Occipital lobe (tissue), 2 donors: ENCODE measurements around the gene PDX1. TPM values are rescaled to one million over a fixed set of nuclear protein-coding genes. Genes with fewer than 3 reads are reported as not detected.
"Not testable (repeated sequence)": the region's sequence is repeated elsewhere in the genome, so short reads cannot be mapped to it uniquely, and the experiment has no call there.

Source experiments
- DNase-seq: peaks from one replicate; lab custom pipeline; 2025; lab: John Stamatoyannopoulos, UW
- total RNA-seq: library from RNA; depleted of rRNA; stranded (reverse); fragments of >200 nt; gene quantifications from one replicate; pipeline ENCODE4 v1.2.3, GENCODE V29; 2014

PDX1 gene
- total RNA-seq, 1 donor from 2014 or later, result not detected

DNA sequence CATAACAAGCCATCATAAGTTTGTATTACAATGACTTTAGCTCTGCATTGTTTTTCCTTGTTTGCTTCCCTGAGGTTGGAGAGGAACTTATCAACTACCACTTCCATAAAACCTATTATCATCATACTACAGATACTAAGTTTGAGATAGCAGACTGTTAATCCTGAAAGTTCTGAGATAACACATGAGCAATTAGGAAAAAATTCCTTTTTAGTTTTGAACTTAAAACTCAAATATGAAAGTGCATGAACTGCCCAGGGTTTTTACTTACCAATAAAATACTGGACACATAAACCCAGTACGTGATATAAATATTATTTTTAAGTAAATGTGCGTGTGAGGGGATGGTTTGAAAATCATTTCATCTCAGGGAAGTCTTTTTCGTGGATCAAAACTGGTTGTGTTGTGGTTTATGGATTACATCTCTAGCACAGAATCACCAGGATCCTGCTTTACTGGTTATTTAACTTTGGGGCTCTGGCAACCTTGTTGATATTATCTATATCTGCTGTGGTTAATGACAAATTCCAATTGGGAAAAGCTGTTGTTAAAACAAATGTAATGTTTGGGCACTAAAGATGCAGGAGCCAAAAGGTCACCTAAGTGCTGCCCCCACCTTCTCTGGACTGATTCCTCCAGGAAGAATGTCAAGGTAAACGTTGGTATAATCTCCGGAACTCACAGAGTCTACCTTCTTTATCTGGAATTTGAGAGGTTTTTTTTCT, 36.9 kb downstream of the PDX1 start:
- DNase-seq, result no peak

DNA sequence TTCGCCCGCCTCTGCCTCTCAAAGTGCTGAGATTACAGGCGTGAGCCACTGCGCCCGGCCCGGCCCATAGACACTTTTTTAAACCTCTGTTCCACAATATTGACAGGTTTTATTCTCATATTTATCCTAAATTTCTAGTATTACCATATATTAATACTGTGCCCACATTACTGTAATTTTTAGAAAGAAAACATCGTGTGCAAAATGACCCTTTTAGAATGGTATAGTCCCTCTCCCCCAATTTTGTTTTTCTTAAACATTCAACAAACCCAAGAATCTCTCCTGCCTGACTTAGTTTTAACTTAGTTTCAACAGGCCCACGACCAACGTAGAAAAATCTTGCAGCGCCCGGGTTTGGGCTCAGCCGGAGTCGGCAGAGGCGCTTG, 40.2 kb downstream of the PDX1 start:
- no peak for DNase-seq

DNA sequence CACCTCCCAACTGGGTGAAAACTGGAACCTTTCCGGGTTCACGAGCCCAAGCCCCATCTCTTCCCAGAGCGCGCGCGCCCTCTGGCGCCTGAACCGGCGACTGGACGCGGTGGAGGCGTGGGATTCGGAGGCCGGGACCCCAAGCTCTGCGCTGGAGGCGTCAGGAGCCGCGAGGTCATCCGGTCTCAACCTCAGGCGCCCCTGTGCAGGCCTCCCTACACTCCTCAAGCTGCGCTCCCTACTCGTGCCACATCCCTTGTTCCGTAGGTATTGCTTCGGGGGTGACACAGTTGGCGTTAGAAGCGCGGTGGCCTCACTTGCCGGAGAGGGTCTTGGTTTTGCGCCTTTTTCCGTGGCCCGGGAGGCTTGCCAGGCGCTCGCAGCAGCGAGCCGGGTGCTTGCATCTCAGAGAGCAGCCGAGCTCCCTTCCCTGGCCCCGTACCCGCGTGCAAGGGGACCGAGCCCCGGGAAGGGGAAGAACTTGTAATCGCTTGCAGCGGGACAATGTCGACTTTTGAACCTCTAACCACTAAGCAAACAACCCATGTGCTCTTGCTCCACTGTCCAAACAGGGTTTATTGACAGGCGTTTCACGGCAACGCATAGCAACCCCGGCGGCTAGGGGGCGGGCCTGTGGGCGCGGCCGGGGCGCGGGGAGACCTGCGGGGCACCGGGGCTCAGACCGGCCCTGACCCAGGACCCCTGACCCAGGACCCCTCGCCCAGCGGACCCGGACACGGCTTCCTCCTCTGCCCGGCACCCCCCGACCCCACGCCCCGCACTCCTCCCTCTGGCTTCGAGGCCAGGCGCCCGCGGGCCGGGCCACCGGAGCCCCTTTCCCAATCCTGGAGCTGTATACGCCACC, 40.8 kb downstream of the PDX1 start:
- no peak for DNase-seq

DNA sequence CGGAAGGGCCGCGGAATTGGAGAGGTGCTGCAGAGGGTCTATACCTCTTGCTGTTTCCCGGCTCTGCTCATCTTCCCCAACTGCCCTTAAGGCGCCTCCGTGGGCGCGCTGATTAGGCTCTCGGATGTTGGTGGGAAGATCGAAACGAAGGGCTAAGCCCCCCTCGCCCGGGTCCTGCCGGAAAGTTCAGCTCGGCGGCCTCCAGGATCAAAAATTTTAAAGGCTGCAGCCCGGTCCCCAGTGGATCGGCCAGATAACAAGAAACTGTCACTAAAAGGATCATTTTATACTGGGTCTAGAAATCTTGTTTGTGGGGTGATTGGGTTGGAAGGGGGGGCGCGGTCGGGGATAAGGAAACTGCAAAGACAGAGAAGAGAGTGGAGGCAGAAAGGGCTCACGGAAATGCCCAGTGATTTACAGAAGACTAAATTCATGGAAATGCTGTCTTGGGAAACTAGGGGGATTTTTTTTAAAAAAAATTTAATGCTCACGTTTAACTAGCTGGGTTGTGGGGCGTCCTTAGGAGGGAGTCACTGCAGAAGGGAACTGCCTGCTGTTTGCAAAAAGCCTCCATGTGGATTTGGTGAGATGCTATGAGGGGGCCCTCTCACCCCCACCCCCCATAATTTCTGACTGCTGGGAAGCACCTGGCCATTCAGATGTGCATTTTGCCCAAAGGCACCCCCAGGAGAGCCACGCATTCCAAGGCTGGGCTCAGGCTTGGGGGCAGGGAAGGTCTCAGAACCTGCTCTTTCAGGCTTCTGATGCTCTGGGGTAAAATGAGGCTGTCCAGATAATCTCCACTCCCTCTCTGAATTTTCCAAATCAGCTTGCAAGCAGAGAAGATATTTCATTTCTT, 41.7 kb downstream of the PDX1 start:
- no peak for DNase-seq

DNA sequence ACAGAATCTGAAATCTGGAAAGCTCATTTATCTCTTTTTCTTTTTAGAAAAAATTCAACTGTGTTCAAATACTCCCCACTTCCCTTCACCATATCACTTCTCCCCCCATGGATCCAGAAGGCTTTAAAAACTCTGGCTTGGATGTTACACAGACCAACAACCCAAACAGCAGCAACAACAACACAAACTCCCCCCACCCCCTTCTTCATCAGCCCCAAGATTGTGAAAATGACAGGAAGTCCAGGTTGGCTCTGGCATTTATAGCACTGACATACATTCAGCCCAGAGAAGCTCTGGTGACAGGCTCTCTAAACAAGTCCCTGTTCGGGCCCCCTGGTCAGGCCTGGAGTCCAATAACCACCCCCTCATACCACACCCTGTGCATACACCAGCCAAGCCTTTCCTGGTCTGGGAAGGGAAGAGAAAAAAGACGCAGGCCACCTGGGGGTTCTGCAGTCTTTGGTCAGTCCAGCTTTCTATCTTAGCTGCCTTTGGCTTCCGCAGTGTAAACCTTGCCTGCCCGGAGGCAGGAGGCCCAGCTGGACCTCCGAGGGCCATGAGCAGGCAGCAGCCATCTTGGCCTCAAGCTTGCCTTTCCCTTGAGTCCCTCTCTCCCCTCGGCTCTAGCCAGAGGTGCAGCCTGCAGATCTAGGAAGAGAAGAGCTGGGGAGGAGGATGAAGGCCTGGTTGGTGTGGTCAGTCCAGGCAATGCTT, 42.5 kb downstream of the PDX1 start:
- no peak for DNase-seq

DNA sequence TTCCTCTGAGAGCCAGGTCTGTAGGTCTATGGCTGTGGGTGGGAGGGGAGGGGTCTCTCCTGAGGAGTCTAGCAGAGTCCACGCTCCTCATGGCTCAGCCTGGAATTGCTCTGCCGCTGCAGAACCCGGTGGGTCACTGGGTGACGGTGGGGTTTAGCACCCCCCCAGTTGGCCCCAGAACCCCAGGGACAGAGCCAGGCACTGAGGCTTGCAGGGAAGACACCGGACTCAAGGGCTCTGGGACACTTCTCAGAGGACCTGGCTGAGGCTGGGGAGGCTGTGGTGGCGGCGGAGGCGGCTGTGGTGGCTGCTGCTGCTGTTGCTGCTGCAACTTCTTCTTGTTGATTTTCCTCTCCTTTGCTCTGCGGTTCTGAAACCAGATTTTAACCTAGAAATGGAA, 43.2 kb downstream of the PDX1 start:
- no peak for DNase-seq

DNA sequence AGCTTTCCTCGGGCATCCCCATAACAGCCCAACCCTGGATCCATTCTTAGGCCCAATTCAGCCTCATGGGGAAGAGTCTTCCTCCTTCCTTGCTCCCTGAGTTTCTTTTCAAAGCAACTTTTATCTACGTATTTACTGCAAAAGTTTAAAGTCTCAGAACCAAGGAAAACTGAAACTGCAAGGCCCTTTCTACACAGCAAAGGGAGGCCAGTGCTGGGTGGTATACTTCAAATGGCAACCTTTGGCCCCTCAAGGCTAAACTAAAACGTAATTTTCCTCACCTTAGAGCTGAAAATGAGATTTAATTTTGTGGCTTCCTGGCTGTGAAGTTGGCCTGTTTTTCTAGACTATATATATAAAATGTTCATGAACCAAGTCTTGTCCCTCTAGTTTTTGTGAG, 43.7 kb downstream of the PDX1 start:
- DNase-seq, result no peak

DNA sequence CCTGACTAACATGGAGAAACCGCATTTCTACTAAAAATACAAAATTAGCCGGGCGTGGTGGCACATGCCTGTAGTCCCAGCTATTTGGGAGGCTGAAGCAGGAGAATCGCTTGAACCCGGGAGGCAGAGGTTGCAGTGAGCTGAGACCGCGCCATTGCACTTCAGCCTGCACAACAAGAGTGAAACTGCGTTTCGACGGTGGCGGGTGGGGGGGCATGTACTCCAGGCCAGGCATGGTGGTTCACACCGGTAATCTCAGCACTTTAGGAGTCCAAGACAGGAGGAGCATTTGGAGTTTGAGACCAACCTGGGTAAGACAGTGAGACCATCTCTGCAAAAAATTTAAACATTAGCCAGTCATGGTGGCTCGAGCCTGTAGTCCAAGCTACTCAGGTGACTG, 44.4 kb downstream of the PDX1 start:
- DNase-seq, result not testable (repeated sequence)

DNA sequence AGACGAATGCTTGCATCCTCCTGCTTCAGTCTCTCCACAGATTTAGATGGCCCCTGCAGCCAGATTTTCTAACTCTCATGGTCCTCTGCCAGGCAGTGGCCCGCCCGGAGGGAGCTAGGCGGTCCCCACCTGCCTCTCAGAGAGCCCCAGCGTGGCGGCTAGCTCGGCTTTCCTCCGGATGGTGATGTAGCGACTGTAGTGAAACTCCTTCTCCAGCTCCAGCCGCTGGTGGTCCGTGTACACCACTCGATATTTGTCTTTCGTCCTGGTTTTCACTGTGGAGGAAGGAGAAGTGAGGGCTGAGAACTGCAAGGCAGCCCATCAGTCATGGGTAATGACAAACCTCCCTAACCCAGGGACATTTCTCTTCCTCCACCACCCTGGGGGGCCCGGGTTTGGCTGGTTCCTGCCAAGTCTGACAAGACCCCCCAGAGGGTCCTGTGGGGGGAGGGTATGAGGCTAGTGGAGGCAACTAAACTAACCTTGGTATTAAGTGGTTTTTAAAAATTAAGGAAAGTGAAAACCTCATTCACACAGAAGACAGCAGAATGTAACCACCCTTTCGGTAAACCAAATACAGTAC, 45.0 kb downstream of the PDX1 start:
- no peak for DNase-seq

DNA sequence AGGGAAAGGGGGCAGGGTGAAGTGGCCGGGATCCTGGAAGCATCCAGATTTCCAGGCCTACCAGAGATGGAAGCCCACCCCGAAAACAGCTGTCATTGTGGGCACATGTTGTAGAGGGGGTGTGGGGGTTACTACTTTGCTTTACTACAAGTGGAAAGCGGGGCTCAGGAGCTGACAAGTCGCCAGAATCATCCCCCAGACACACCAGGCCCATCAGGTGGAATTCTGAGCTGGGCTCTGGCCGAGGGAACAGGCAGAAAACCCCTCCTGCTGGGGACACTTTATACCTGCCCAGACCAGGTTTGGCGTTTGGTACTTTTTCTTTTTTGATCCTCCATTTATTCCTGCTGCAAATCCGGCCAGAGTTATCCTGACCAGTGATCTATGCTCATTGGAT, 45.5 kb downstream of the PDX1 start:
- no peak for DNase-seq

DNA sequence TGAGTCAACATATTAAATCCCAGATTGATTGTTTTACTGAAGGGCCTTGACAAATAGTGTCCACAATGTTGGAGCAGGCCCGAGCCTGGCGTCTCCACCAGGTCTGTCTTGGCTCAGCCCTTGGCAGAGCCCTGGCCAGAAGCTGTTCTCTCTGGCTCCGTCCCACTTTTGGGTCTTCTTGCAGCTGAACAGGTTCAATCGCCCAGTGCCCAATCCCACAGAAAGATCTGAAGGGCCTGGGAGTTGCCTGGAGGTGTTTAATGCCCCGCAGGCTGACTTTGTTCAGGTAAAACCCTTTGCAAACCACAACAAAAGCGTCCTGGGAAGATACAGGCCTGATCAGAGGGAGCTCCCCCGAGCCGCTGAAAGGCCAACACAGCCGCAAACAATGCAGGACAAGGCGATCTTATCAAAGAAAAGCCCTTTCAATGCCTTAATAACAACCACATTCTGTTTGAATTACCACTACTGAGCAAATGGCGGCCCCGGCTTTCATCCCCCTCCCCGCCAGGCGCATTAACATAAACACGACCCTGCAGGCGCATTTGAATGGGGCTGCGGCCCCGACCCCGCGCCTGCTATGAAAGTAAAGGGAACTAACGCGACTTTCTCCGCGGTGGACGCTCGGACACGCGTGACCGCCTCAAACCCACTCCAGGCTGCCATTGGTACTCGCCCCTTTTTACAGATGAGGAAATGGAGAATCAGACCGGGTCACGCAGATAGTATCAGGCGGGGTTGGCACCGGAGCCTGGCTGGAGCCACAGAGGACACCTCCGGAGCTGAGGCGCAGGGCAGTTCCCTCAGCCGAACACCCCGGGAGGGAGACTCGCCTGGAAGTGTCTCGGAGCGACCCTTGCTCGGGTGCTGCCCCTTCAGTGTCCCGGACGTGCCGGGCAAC, 46.2 kb downstream of the PDX1 start:
- DNase-seq, result no peak

DNA sequence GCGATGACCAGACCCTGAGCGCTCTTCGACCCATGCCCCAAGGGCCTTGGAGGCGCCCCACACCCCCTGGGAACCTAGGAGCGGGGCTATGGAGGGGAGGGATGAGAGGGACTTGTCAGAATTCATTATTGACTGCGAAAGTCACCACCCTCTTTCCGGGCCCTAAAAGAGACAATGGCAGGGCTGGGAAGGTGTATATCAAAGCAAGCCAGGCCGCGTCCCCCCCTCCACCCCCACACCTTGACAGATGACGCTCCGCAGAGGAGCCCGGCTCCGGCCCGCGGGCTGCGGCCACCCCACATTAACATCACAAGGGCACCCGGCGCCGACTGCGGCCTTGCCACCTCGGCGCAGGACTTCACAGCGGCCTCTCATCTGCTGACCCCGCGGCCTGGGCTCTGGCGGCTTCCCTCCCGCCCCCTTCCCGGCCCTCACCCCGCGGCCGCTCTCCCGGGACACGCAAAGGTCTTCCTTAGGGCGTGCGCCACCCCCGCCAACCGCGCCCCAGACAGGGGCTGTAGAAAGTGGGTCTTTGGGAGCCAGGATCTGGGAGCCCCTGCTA, 46.9 kb downstream of the PDX1 start:
- DNase-seq, result no peak

DNA sequence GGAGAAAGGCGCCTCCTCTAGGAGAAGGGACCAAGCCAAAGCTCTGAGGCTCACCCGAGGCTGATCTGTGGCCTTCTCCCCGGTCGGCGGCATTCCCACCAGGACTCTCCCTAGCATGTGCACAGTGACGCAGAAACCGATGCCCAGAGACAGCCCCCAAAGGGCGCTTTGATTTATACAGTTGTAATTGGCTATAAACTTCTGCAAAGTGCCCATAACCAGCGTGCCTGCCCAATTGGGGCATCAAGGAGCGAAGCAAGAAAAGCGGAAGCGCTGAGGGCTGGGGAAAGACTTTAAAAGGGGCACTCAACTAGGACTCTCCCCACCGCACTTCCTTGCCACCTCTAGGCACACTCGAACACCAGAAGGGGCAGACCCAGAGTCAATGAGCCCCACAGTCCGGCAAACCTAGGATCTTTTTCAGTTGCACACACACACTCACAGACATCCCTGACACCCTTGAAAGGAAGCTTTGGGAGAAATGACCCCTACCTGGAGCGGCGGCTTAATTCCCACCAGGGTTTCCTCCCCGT, 47.5 kb downstream of the PDX1 start:
- DNase-seq, result no peak

DNA sequence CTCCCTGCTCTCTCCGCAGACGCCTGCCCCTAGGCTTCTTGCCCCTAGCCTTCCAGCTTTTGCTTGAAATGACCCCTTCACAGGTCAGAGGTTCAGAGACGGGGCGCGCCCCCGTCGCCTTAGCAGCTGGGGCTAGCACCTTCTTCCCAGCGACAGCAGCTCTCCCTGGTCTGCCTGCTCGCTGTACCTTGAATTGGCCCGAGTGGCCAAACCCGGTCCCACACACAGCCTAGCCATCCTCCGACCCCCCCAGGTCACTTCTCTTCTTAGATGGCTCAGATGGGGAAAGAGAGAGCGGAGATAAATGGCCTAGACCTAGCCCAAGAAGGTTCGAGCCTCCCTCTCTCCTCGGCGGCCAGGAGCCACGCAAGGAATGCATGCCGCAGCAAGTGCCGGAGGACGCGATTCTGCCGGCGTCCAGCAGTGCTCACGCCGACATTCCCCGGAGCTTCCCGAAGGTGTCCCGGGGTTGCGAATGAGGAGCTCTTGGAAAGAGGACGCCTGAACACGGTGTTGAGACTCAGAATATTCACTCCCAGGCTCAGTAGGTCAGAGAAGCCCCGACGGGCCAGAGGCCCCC, 48.0 kb downstream of the PDX1 start:
- DNase-seq, result no peak

DNA sequence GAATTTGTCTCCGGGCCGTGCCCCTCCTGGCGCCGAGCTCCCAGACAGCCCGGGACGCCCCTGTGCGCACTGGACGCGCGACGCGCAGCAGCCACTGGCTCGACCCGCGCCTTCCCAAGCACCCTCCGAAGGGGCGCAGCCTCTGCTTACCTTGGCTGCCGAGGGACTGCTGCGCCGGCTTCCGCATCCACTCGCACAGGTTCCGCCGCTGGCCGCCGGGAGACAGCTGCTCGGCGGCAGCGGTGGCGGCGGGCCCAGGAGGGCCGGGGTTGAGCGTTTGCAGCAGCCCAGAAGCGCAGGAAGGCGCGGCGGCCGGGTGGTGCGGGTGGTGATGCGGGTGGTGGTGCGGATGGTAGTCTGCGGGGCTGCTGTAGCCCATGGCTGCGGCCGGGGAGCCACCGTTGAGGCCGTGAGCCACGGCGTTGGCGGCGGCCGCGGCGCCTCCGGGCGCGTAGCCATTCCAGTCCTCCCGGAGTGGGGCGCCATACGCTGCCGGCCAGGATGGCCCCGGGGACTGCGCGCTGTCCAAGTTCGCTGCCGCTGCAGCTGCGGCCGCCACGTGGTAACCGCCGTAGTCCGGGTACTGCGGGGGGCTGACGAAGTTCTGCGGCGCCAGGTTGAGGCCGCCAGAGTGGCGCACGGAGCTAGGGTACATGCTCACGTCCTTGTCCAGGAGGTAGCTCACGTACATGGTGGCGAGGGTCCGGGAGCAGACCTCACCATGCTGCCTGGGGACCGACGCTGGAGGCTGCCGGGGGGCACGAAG, 48.7 kb downstream of the PDX1 start:
- no peak for DNase-seq

DNA sequence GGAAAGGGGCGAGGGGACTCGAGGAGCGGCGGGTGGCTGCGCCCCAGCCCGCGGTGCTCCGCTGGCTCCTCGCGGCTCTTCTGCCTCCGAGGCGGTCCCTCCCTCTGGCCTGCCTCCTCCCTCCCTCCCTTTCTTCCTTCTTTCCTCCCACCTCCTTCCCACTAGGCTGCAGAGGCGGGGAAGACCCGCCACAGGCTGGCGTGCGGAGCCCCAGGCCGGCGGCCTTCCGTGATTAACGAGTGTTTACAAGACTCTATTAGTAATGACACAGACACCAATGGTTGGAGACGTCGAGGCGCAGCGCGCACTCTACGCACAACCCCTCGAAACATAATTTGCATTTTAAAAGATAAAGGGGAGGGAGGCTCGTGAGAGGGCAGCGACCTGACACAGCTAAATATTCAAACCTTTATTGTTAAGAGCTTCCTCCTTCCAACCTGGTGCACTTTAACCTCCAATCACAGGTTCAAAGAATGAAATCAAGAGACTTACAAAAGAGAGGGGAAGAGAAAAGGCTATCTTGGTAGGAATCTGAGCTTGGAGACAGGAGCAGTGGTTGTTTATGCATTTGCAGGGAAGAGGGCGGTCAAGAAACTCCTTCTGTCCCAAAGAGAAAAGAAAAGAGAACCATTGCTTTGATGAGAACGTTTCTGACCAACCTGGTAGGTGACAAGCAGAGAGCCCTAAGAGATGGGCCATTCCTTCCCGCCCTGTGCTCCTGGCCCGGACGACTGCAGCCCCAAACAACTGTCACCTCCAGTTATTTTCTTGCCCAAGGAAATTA, 49.5 kb downstream of the PDX1 start, which contains the start of gene CDX2:
Gene CDX2 (minus strand): TSS at position 234 of the 784 bp plus-strand sequence. CDS start 309 bp downstream, outside the sequence.
- no peak for DNase-seq

DNA sequence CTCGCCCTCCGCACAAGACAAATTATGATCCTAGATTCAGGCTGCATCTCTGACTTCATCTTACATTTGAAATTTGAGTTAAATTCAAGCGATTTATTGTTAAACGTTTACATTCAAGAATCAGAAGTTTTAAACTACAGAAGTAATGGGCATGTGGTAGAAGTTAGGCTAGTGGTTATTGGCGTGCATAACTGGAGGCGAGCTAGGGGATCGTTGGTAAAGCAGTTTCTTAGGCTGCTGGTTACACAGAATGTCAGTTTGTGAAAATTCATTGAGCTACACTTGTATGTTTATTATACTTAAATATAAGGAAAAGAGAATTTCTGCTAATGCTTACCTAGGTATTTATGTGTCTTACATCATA, 50.0 kb downstream of the PDX1 start:
- no peak for DNase-seq
